Esophagus squamous epithelium (tissue), 5 donors: ENCODE data around the gene CYB561A3. TPM values are rescaled to one million over a fixed set of nuclear protein-coding genes. Genes with fewer than 3 reads are reported as not detected.

ENCODE experiments used
- DNase-seq: peaks from one replicate; lab custom pipeline; 2025; lab: John Stamatoyannopoulos, UW
- H3K27ac ChIP-seq, 4 donors: fragments of 200-600 bp; sonication (generic); one replicate each; pipeline ENCODE4 v1.5.1; 2016 to 2019; ENCODE audit warnings: mild to moderate bottlenecking in 1 of 4
- H3K27me3 ChIP-seq, 4 donors: fragments of 200-600 bp; sonication (generic); 1 replicate in 3 of 4; 2 replicates in 1 of 4; pipeline versions ENCODE4 v1.5.1 to v1.6.0; 2017 to 2021; ENCODE audit warnings: antibody characterized with exemption in 1 of 4
- H3K36me3 ChIP-seq, 3 donors: fragments of 200-600 bp; sonication (generic); one replicate each; pipeline ENCODE4 v1.5.1; 2016 to 2019
- H3K4me1 ChIP-seq, 3 donors: fragments of 200-600 bp; sonication (generic); one replicate each; pipeline ENCODE4 v1.5.1; 2017 to 2019
- H3K4me3 ChIP-seq, 4 donors: fragments of 200-600 bp; sonication (generic); 1 replicate in 3 of 4; 2 replicates in 1 of 4; pipeline ENCODE4 v1.5.1; 2016 to 2019; ENCODE audit warnings: mild to moderate bottlenecking in 2 of 4, moderate library complexity in 1 of 4
- H3K9me3 ChIP-seq, 3 donors: fragments of 200-600 bp; sonication (generic); one replicate each; pipeline ENCODE4 v1.5.1; 2016 to 2019
- POLR2A ChIP-seq, 4 donors: fragments of 450-650 bp; IDR thresholded peaks; one replicate each; pipeline ENCODE4 v1.6.1; 2017; ENCODE audit warnings: antibody characterized with exemption in 4 of 4, mild to moderate bottlenecking in 4 of 4, moderate library complexity in 3 of 4
- WGBS, 2 donors: methylation state at CpG; one replicate each; pipeline ENCODE4 v1.1.5; 2018; 5-methylcytosine and 5-hydroxymethylcytosine counted together
- intact Hi-C: fragments of 100-400 bp; cut with DNase I; formaldehyde crosslinking; loops from one replicate; pipeline ENCODE4 v1.15.0; 2022
- total RNA-seq, 4 donors: library from RNA; depleted of rRNA; stranded (reverse); fragments of >200 nt; gene quantifications; one replicate each; pipeline ENCODE4 v1.1.0, GENCODE V29; 2016
- TF ChIP-seq, protein P1 (sequence below), 6 experiments: fragments of 450-650 bp in 4 of 6; fragments of 200-600 bp in 2 of 6; sonication (generic) in 2 of 6; IDR thresholded peaks; one replicate each; pipeline ENCODE4 v1.5.1; 2016 to 2019; ENCODE audit warnings: antibody characterized with exemption in 6 of 6, mild to moderate bottlenecking in 4 of 6, moderate library complexity in 4 of 6
- donor health status: DM: yes; HTN: yes; CAD: no.

CYB561A3 gene, protein sequence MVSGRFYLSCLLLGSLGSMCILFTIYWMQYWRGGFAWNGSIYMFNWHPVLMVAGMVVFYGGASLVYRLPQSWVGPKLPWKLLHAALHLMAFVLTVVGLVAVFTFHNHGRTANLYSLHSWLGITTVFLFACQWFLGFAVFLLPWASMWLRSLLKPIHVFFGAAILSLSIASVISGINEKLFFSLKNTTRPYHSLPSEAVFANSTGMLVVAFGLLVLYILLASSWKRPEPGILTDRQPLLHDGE
- total RNA-seq = 10 to 100 TPM; 23.9 to 44.3 (median 27.9) TPM

DNA sequence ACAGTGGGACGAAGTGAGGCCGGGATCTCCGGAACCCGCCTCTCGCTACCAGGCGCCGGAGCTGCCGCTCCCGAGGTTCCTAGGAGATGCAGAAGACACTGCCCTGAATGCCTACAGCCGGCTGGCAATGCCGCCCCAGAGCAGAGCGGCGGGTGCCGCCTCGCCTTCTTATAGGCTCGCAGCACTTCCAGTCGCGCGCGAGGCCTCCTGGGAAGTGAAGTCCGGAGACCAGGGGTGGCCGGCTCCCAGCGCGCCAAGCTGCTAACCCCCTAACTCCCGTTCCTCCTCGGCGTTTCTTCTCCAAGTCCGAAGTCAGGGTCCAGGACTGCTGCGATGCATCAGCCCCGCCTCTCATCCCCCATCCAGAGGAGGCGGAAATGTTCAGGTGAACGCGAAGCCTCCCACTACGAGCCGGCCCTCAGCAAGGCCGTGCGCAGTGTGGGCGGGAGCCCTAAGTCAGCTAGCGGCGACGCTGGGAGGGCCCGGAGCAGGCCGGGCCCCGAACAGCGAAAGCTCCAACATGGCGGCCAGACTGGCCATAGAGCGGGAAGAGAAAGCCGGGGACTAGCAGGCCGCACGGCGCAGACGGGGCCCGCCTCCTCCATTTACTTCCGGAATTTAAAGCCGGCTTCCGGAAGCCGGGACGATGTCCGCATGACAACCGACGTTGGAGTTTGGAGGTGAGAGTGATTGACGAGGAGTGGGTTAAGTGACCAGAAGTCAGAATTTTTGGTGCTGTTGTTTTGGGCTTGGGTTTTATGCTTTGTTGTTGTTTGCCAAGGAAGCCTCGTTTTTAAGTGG is at the start of gene CYB561A3, which contains the start of gene TMEM138:
CYB561A3 (minus strand) TSS at position 142 of the 801 bp plus-strand sequence. CDS start 5,169 bp downstream, outside the sequence.
TMEM138 (plus strand) TSS at position 634 of the 801 bp plus-strand sequence. CDS start 2,017 bp downstream, outside the sequence.
- WGBS, 2 donors = 1% methylated on average over 18 to 29 of the region's 63 CpGs
- H3K27me3 ChIP-seq = no peaks in the 10 kb centered on the region
- H3K4me1 ChIP-seq = peaks cover 14 to 62% (median 26%) of the 10 kb centered on the region in 3 donors
- peak within 1 kb of the TSS; percentile 91 to 99 (median 98) for H3K27ac ChIP-seq
- DNase-seq = peak; percentile 83
- peak within 1 kb of the TSS; percentile 53 to 94 (median 75) for H3K4me3 ChIP-seq
- intact Hi-C loops = no loop called here
- H3K9me3 ChIP-seq = no peaks in the 10 kb centered on the region
- peaks cover 5 to 33% (median 28%) of the 10 kb centered on the region in 3 donors for H3K36me3 ChIP-seq
- TF ChIP-seq POLR2A (IDR thresholded peaks at IDR 0.05) = peak in 3 of 4 donors; percentile 8 to 84 (median 80)
- TF ChIP-seq, protein P1, sequence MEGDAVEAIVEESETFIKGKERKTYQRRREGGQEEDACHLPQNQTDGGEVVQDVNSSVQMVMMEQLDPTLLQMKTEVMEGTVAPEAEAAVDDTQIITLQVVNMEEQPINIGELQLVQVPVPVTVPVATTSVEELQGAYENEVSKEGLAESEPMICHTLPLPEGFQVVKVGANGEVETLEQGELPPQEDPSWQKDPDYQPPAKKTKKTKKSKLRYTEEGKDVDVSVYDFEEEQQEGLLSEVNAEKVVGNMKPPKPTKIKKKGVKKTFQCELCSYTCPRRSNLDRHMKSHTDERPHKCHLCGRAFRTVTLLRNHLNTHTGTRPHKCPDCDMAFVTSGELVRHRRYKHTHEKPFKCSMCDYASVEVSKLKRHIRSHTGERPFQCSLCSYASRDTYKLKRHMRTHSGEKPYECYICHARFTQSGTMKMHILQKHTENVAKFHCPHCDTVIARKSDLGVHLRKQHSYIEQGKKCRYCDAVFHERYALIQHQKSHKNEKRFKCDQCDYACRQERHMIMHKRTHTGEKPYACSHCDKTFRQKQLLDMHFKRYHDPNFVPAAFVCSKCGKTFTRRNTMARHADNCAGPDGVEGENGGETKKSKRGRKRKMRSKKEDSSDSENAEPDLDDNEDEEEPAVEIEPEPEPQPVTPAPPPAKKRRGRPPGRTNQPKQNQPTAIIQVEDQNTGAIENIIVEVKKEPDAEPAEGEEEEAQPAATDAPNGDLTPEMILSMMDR (IDR thresholded peaks at IDR 0.05) = peak in 1 of 6 experiments; percentile 16

DNA sequence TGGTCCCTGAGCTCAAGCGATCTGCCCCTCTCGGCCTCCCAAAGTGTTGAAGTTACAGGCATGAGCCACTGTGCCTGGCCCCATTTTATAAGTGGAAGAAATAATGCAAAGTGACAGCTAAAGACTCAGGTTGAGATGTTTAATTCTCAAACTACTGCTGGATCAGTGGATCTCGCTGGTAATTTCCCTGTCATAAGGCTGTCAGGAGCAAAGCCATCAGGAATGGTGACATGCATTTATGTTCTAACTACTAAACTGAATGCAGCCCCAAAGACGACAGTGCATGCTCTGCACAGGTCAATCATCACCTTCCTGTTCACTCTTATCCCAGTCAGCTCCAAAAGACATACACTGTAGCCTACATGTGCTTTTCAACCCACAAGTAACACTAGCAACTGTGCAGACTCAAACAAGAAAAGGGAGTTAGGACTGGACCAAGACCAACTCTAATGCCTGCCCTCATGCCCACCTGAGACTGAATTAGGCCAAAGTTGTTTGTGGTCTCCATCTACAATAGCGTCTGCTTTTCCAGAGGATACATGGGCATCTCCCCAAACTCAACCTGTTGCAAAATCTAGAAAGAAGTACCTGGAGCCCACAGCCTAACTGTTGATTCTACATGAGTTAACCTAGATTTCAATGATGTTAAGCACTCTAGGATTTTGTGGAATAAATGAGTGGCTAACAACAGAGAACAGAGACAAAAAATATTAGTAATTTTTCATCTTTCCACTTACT is 45.5 kb upstream of the CYB561A3 start:
- Histone ChIP-seq H3K27ac (no peak overlapping the region), H3K36me3 (peaks cover 37 to 100% (median 68%) of the 10 kb centered on the region in 3 donors), H3K4me1 (no peaks in the 10 kb centered on the region), H3K9me3 (no peaks in the 10 kb centered on the region), H3K27me3 (no peaks in the 10 kb centered on the region), H3K4me3 (no peak overlapping the region)
- WGBS, 2 donors = 92 to 97% methylated on average over 4 to 5 of the region's 5 CpGs
- TF ChIP-seq, protein P1 (IDR thresholded peaks at IDR 0.05) = no peak
- no peak for TF ChIP-seq POLR2A (IDR thresholded peaks at IDR 0.05)
- DNase-seq = no peak
- intact Hi-C loops = no loop called here

DNA sequence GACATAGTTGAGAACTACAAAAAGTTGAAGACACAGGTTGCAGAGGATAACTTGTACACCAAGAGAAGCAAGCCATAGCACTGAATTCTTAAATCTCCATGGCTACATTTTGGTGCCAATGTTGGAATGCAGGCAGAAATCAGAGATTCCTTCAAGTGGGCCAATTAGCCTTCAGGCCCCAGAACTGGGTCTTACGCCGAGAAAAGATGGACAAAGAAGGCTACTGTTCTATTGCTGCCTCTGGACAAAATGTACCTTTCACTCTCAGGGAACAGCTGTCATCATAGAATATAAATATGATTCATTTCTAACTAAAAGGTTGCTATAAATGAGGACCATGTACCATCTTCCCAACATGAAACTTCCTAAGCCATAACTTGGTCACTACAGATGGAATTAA is 44.4 kb upstream of the CYB561A3 start:
- Histone ChIP-seq H3K36me3 (peaks cover 30 to 100% (median 59%) of the 10 kb centered on the region in 3 donors), H3K4me3 (no peak overlapping the region), H3K27ac (no peak overlapping the region), H3K4me1 (no peaks in the 10 kb centered on the region), H3K27me3 (no peaks in the 10 kb centered on the region), H3K9me3 (no peaks in the 10 kb centered on the region)
- intact Hi-C loops = no loop called here
- no peak for TF ChIP-seq POLR2A (IDR thresholded peaks at IDR 0.05)
- TF ChIP-seq, protein P1 (IDR thresholded peaks at IDR 0.05) = no peak
- DNase-seq = no peak
- 81 to 100% methylated on average over 2 of the region's 2 CpGs for WGBS, 2 donors

DNA sequence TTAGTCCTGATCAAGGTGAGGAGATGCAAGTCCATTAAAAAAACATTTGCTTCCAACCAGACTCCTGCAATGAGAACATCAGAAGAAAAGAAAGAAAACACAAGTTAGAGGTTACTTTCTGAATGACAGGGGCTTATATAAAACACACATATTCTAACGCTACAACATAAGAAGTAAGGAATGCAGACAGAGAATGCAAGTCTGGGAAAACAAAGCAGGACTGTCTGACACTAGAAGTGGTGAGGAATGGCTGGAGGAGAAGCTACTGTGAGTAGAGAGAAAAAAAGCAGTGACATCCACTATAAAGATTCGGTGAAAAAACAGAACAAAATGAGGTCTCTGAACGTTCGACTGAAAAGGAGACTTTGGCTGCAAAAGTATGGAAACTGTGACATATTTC is 43.0 kb upstream of the CYB561A3 start:
- Histone ChIP-seq H3K36me3 (peaks cover 19 to 97% (median 46%) of the 10 kb centered on the region in 3 donors), H3K27ac (no peak overlapping the region), H3K4me1 (no peaks in the 10 kb centered on the region), H3K4me3 (no peak overlapping the region), H3K27me3 (no peaks in the 10 kb centered on the region), H3K9me3 (no peaks in the 10 kb centered on the region)
- TF ChIP-seq, protein P1 (IDR thresholded peaks at IDR 0.05) = no peak
- TF ChIP-seq POLR2A (IDR thresholded peaks at IDR 0.05) = no peak
- intact Hi-C loops = no loop called here
- WGBS, 2 donors = 68 to 70% methylated on average over 4 of the region's 4 CpGs
- no peak for DNase-seq
